CD4-positive, alpha-beta T cell treated with Interleukin-15 for 1 hour (primary cell): ENCODE data around the gene CIAO2B.
"Not testable (repeated sequence)": the region's sequence is repeated elsewhere in the genome, so short reads cannot be mapped to it uniquely, and the experiment has no call there.

ENCODE experiments used
- DNase-seq: peaks from one replicate; pipeline ENCODE4 v3.0.0-alpha.2; 2020

Gene CIAO2B

DNA sequence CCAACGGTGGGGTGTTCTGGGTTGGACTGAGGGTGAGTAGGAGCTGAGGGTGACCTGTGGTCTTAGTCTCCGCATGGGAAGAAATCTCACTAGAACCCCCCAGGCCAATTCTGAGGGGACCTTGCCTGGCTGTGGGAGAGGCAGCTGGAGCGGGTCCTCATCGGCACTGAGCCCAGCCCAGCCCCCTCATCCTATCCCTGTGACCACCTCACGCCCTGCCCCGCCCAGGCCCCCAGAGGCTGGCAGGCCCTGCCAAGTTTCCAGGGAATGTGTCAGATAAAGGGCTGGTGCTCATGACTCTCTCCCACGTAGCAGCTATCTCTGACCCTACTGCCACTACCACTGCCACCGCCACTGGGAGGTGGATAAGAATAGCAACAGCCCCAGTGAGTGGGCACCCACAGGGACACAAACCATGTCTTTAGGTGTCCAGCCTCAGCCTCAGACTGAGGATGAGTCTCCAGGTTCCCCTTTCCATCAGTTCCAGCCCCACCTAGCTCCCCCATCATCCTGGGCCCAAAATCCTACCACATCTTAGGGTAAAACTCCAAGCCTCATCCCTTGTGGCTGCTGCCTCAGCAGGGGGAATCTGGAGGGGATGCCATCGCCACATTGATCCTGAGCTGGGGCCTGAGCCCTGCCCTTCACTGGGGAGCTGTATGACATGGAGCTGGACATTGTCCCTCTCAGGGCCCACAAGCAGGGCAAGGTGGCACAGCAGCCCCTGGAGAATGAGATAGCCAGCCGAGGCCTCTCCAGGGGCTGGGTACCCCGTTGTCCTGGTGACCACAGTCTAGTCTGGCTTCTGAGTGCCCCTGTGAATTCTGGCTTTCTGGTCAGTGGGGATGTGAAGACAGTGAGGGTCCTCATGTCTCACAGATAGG, 30.4 kb downstream of the CIAO2B start:
- no peak for DNase-seq

DNA sequence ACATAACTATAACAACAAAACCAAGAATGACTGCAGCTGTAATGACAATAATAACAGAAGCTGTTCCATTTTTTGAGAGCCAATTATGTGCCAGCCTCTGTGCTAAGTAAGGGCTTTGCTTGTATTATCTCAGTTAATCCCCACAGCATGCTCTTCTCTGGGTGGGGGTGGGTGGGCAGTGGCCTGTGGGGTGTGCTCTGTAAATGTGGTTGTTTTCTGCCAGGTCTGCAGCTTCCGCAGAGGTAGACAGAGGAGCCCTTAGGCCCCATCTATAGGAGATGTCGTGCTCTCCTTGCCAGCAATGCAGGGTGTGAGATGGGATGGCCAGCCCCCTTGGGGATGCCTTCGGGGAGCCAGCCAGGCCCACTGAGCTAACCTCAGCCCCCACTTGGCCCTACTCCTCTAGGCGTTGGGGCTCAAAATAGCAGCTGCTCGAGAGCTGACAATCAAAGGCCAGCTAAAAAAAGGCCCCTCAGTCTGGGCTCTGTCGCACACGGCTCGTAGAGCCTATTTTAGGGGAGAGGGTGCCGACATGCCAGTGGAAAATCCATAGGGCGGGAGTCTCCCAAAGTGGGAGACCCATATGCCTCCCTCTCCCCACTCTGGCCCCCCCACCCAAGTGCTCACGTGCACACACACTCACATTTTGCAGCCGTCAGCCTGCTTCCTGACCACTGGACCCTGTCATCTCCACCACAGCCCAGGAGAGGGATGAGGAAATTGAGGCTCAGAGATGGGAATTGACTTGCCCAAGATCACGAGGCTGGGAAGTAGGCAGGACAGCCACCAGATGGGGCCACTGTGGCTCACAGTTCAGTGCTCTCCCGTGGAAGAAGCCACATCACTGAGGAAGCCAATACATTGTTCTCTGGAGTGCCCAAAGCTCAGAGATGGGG, 31.3 kb downstream of the CIAO2B start:
- DNase-seq, result no peak

DNA sequence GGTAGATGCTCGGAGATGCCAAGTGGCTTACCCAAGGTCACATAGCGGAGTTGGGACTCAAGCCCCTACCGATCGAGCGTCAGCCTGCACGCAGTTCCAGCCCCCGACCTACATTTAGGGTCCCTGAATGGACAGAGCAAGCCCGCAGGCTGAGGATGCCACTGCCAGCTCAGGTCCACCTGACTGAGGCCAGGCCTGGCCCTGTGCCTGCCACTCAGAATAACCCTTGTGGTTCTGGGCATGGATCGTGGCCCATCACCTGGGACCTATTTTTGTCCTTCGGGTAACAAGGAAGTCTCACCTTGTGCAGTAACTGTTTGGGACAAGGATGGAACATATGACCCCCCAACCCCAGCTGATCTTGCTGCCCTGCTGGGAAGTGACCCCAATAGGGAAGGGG, 32.6 kb downstream of the CIAO2B start:
- DNase-seq, result no peak

DNA sequence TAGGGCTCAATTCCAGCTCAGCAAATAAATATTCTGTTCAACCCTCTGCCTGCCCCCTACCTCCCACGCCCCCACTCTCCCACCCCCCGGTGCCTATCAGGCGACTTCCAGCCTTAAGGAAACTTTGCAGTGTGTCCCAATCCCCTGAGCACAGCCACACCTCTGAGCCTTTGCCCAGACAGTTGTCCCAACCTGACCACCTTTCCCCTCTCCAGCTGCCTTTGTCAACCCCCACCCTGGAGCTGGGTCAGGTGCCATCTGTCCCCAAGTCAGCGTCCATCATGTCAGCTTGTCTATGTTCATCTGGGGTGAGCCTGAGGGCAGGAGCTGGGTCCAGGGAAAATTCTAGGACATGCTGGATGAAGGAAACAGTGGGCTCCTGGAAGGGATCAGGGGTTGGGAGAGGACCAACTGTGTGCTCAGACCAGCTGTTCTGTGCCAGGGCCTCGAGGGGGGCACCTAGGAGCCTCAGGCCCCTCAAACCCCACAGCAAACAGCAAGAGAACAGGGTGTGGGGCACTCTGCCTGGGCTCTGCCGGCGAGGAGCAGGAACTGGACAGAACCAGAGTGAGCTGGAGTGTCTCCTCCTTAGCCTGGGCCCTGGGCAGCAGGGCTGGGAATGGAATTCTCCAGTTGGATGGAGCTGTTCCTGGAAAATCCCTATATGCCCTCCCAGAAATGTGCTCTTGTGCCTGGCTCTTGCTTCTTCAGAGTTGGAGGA, 33.3 kb downstream of the CIAO2B start:
- DNase-seq, result no peak

GRCh38 chr16:66899945-66900710, 34.1 kb downstream of the CIAO2B start:
- DNase-seq, result no peak

GRCh38 chr16:66899310-66899944, 34.8 kb downstream of the CIAO2B start:
- DNase-seq, result no peak

- no peak for DNase-seq
Observed at GRCh38 chr16:66898933-66899309, 35.3 kb downstream of the CIAO2B start.

DNA sequence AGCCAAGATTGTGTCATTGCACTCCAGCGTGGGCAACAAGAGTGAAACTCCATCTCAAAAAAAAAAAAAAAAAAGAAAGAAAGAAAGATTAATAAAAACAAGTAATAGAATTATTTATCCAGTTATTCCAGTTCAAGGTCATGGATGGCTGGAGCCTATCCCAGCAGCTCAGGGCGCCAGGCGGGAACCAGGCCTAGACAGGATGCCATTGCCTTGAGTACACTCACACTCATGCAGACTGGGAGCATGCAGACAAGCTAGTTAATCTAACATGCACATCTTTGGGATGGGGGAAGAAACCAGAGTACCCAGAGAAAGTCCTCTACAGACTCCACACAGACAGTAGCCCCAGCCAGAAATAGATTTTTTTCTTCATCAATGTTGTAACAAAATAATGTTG, 36.0 kb downstream of the CIAO2B start:
- no peak for DNase-seq

DNA sequence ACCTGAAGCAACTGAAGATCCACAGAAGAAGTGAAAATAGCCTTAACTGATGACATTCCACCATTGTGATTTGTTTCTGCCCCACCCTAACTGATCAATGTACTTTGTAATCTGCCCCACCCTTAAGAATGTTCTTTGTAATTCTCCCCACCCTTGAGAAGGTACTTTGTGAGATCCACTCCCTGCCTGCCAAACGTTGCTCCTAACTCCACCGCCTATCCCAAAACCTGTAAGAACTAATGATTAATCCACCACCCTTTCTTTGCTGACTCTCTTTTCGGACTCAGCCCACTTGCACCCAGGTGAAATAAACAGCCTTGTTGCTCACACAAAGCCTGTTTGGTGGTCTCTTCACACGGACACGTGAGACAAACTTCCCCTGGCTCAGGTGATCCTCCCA, 37.5 kb downstream of the CIAO2B start:
- DNase-seq, result not testable (repeated sequence)

GRCh38 chr16:66895999-66896398, 38.2 kb downstream of the CIAO2B start:
- DNase-seq, result no peak

DNA sequence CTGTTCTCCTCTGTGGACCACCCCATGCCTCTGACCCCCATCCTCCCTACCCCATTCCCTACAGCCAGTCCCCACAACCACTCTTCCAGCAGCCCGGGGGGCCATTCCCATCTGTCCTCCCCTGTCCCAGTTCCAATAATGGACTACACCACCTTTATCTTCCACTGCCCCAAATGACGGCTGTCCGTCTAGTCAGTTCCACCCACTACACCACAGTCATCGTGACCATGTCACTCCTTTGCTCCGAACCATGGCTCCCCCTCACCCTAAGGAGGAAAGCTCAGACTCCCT, 38.6 kb downstream of the CIAO2B start:
- DNase-seq, result no peak

- peak; percentile 50 for DNase-seq
Observed at GRCh38 chr16:66894948-66895688, 39.1 kb downstream of the CIAO2B start.

GRCh38 chr16:66894055-66894454, 40.1 kb downstream of the CIAO2B start:
- DNase-seq, result no peak

GRCh38 chr16:66891797-66892196, 42.4 kb downstream of the CIAO2B start:
- no peak for DNase-seq

DNA sequence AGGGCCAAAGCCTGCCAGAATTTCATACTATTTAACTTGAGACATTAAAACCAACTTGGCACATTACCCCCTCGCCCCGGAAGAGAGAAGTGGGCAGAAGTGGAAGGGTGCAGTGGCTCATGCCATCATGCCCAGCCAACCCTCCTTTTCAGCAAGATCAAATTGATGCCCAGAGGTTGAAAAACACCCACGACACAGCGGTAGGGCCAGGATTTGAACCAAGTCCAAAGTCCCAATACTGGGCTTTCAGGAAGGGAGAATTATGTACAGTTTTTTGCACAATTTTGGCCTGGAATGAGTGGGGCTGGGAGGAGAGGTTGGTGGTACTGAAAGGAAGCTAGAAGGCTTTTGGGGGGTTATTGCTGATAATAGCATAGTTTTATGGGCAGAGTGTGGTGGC, 42.8 kb downstream of the CIAO2B start:
- DNase-seq, result no peak

DNA sequence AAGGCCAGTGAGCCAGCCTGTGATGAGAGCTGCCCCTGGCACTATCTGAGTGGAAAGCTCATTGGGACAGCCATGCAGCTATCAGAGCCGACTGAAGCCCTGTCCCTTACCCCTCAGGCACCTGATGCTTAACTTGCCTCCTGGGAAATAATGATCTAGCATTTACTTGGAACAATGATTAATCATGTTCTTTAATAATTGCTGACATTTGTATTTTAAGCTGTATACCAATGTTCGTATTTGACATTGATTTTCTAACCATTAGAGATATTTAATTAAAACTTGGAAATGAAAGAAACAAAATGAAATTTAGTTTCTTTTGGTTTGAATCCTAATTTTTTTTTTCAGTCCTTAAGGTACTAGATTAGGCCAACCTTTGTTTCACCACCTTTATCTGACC, 43.4 kb downstream of the CIAO2B start:
- no peak for DNase-seq

DNA sequence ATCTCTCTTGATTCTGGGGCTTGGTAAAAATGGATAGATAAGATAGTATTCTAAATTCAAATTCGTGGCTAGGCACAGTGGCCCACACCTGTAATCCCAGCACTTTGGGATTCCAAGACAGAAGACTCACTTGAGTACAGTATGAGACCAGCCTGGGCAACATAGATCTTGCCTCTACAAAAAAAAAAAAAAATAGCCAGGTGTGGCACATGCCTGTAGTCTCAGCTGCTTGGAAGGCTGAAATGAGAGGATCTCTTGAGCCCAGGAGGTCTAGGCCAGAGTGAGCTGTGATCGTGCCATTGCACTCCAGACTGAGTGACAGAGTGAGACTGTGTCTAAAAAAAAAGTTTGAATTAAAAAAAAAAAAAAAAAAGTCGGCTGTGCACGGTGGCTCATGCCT, 44.6 kb downstream of the CIAO2B start:
- no peak for DNase-seq

GRCh38 chr16:66888647-66889615, 45.3 kb downstream of the CIAO2B start:
- DNase-seq, result no peak

DNA sequence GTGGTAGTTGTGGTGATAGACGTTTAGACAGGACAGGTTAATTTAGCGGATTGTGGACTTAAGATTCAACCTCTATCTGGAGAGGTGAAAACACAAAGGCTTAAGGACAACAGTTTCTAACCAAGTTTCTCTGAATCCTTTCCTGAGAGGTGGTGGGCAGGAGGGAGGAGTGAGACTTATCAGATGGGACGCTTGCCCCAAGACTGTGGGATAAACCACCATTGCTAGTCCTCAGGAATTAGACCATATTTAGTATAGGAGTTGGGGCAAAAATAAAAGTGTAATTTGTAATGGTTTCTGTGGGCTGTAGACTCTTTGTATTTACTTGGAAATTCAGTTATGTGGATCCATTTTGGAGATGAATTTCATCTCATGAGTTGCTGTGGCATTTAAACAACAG, 47.3 kb downstream of the CIAO2B start:
- DNase-seq, result no peak

DNA sequence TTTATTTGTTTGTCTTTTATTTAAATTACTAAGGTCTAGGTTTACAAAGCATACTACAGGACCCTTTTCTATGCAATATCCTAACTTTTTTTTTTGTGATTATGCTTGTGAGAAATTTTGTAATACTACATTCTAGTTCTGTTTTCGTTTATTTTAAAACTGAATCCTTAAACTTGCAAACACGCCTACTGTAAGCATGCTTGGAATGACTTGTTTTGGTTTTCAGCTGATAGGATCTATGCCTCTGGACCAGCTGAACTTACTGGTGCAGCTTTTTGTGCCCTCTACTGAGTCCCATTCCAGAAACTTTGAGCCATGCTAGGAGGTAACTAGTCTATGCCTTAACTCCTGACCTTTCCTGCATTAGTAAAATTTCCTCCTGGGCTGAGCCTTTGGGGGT, 47.9 kb downstream of the CIAO2B start:
- no peak for DNase-seq
